Suprapubic skin (tissue), 4 donors: ENCODE results near the gene TEX264. TPM values are rescaled to one million over a fixed set of nuclear protein-coding genes. Genes with fewer than 3 reads are reported as not detected.

Experiments
- DNase-seq, 2 donors: peaks; one replicate each; pipeline ENCODE4 v3.0.0-alpha.2; 2019; ENCODE audit warnings: low spot score in 2 of 2
- H3K27ac ChIP-seq: fragments of 200-600 bp; sonication (generic); one replicate; pipeline ENCODE4 v1.5.1; 2019
- H3K27me3 ChIP-seq: fragments of 200-600 bp; sonication (generic); one replicate; pipeline ENCODE4 v1.5.1; 2019
- H3K36me3 ChIP-seq: fragments of 200-600 bp; sonication (generic); one replicate; pipeline ENCODE4 v1.5.1; 2019
- H3K4me1 ChIP-seq: fragments of 200-600 bp; sonication (generic); one replicate; pipeline ENCODE4 v1.5.1; 2019
- H3K4me3 ChIP-seq: fragments of 200-600 bp; sonication (generic); one replicate; pipeline ENCODE4 v1.5.1; 2019; ENCODE audit warnings: mild to moderate bottlenecking
- H3K9me3 ChIP-seq: fragments of 200-600 bp; sonication (generic); one replicate; pipeline ENCODE4 v1.5.1; 2019
- CTCF ChIP-seq, 2 donors: fragments of 200-600 bp in 1 of 2; fragments of 450-650 bp in 1 of 2; sonication (generic) in 1 of 2; IDR thresholded peaks; one replicate each; pipeline ENCODE4 v1.5.1; 2016 to 2019; ENCODE audit warnings: antibody characterized with exemption in 2 of 2, mild to moderate bottlenecking in 1 of 2, moderate library complexity in 1 of 2
- EP300 ChIP-seq: sonication (generic); formaldehyde crosslinking; IDR thresholded peaks from one replicate; pipeline ENCODE4 v1.6.1; 2017; ENCODE audit warnings: antibody characterized with exemption
- POLR2A ChIP-seq, 2 donors: fragments of 450-650 bp; IDR thresholded peaks; one replicate each; pipeline ENCODE4 v1.6.1; 2017; ENCODE audit warnings: antibody characterized with exemption in 2 of 2, mild to moderate bottlenecking in 2 of 2, moderate library complexity in 2 of 2
- POLR2AphosphoS5 ChIP-seq, 3 donors: sonication (generic); formaldehyde crosslinking; IDR thresholded peaks; one replicate each; pipeline ENCODE4 v1.6.1; 2017; ENCODE audit warnings: antibody characterized with exemption in 3 of 3
- WGBS: methylation state at CpG from one replicate; pipeline ENCODE4 v1.1.5; 2018; 5-methylcytosine and 5-hydroxymethylcytosine counted together
- total RNA-seq, 4 donors: library from RNA; depleted of rRNA; stranded (reverse); fragments of >200 nt; gene quantifications; one replicate each; pipeline ENCODE4 v1.1.0, GENCODE V29; 2016

Gene TEX264
- total RNA-seq, 4 donors from 2014 or later = 52.3 to 137 (median 129) TPM

GRCh38 chr3:51676102-51676640, 5.1 kb downstream of the TEX264 start:
- Histone ChIP-seq H3K9me3 (no peaks in the 10 kb centered on the region), H3K27ac (no peak overlapping the region), H3K27me3 (no peaks in the 10 kb centered on the region), H3K4me1 (peaks cover 81% of the 10 kb centered on the region), H3K36me3 (peaks cover 16% of the 10 kb centered on the region), H3K4me3 (no peak overlapping the region)
- peak in 1 of 2 donors; percentile 36 for DNase-seq
- TF ChIP-seq CTCF (IDR thresholded peaks at IDR 0.05) (no peak), POLR2A (IDR thresholded peaks at IDR 0.05) (no peak), POLR2AphosphoS5 (IDR thresholded peaks at IDR 0.05) (no peak), EP300 (no peak)
- 83% methylated on average over 2 of the region's 3 CpGs for WGBS

- H3K27ac ChIP-seq = no peak overlapping the region
- 80% methylated on average over 1 of the region's 3 CpGs for WGBS
These were observed 6.3 kb downstream of the TEX264 start for GRCh38 chr3:51677358-51677757.

GRCh38 chr3:51678186-51678585, 7.1 kb downstream of the TEX264 start:
- no peaks in the 10 kb centered on the region for H3K9me3 ChIP-seq
- no peak overlapping the region for H3K4me3 ChIP-seq
- no peak overlapping the region for H3K27ac ChIP-seq
- H3K27me3 ChIP-seq = no peaks in the 10 kb centered on the region
- no peak for TF ChIP-seq CTCF (IDR thresholded peaks at IDR 0.05)
- no peak for TF ChIP-seq POLR2AphosphoS5 (IDR thresholded peaks at IDR 0.05)
- no peak for TF ChIP-seq EP300
- TF ChIP-seq POLR2A (IDR thresholded peaks at IDR 0.05) = no peak
- no peak for DNase-seq
- peaks cover 16% of the 10 kb centered on the region for H3K36me3 ChIP-seq
- H3K4me1 ChIP-seq = peaks cover 88% of the 10 kb centered on the region
- no CpG with 5 or more reads among the region's 1 CpG for WGBS

More at GRCh38 chr3:51677358-51677757, 6.3 kb downstream of the TEX264 start:
- no peaks in the 10 kb centered on the region for H3K27me3 ChIP-seq
- peaks cover 16% of the 10 kb centered on the region for H3K36me3 ChIP-seq
- no peak for DNase-seq
- no peaks in the 10 kb centered on the region for H3K9me3 ChIP-seq
- no peak overlapping the region for H3K4me3 ChIP-seq
- peaks cover 87% of the 10 kb centered on the region for H3K4me1 ChIP-seq
- TF ChIP-seq EP300 (no peak), POLR2AphosphoS5 (IDR thresholded peaks at IDR 0.05) (no peak), CTCF (IDR thresholded peaks at IDR 0.05) (no peak), POLR2A (IDR thresholded peaks at IDR 0.05) (no peak)

- H3K27ac ChIP-seq = no peak overlapping the region
- no peaks in the 10 kb centered on the region for H3K27me3 ChIP-seq
- H3K4me3 ChIP-seq = no peak overlapping the region
- H3K9me3 ChIP-seq = no peaks in the 10 kb centered on the region
- H3K4me1 ChIP-seq = peaks cover 87% of the 10 kb centered on the region
- DNase-seq = no peak
- peaks cover 17% of the 10 kb centered on the region for H3K36me3 ChIP-seq
- TF ChIP-seq CTCF (IDR thresholded peaks at IDR 0.05) (no peak), EP300 (no peak), POLR2A (IDR thresholded peaks at IDR 0.05) (no peak), POLR2AphosphoS5 (IDR thresholded peaks at IDR 0.05) (no peak)
- WGBS = 80% methylated on average over 2 of the region's 2 CpGs
These were observed 7.6 kb downstream of the TEX264 start for GRCh38 chr3:51678641-51679040.

GRCh38 chr3:51679318-51679717, 8.3 kb downstream of the TEX264 start:
- no CpG with 5 or more reads among the region's 4 CpGs for WGBS
- no peak for TF ChIP-seq POLR2AphosphoS5 (IDR thresholded peaks at IDR 0.05)
- no peak for TF ChIP-seq EP300
- no peaks in the 10 kb centered on the region for H3K27me3 ChIP-seq
- H3K36me3 ChIP-seq = peaks cover 23% of the 10 kb centered on the region
- H3K27ac ChIP-seq = no peak overlapping the region
- DNase-seq = no peak
- no peak overlapping the region for H3K4me3 ChIP-seq
- H3K9me3 ChIP-seq = no peaks in the 10 kb centered on the region
- peaks cover 88% of the 10 kb centered on the region for H3K4me1 ChIP-seq

- no peaks in the 10 kb centered on the region for H3K9me3 ChIP-seq
- no peak overlapping the region for H3K27ac ChIP-seq
- DNase-seq = no peak
- peaks cover 85% of the 10 kb centered on the region for H3K4me1 ChIP-seq
- peaks cover 26% of the 10 kb centered on the region for H3K36me3 ChIP-seq
- 93% methylated on average over 5 of the region's 7 CpGs for WGBS
- TF ChIP-seq POLR2AphosphoS5 (IDR thresholded peaks at IDR 0.05) = no peak
- TF ChIP-seq EP300 = no peak
- no peak for TF ChIP-seq POLR2A (IDR thresholded peaks at IDR 0.05)
- TF ChIP-seq CTCF (IDR thresholded peaks at IDR 0.05) = no peak
- no peaks in the 10 kb centered on the region for H3K27me3 ChIP-seq
- no peak overlapping the region for H3K4me3 ChIP-seq
These were observed 8.7 kb downstream of the TEX264 start for GRCh38 chr3:51679777-51680176.
